LoVo (cell line): Measurements from ENCODE around the gene AXIN1.
A peak's percentile ranks its signal among the peaks of the same experiment; 100 is the strongest.
"Not testable (repeated sequence)": the region's sequence is repeated elsewhere in the genome, so short reads cannot be mapped to it uniquely, and the experiment has no call there.

Experiments
- DNase-seq: peaks from one replicate; pipeline ENCODE4 v3.0.0-alpha.2; 2016; ENCODE audit warnings: low spot score

Gene AXIN1

DNA sequence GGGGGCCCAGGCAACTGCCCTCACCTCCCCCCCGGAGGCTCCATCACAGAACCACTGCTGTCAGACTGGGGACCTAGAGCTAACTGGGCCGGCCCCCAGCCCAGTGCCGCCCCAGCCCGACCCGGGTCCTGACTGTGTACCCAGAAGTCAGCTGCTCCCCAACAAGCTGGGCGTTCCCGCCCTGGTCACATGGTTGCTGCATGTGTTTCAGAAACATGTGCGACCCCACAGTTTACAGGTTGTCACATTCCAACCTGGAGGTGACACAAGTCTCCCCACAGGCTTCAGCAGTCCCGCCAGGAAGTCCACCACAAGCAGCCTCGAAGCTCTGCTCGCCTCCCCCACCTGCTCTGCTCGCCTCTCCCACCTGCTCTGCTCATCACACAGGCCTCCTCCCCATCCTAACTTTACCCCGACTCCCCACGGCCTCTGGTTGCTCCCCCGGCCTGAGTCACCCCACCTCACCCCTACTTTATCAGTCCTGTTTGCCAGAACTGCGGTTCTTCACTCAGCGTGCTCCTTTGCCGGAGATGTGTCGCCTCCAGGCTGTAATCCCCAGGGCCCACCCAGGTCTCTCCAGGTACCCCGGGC, 16.8 kb upstream of the AXIN1 start:
- no peak for DNase-seq

GRCh38 chr16:368388-369158, 16.1 kb upstream of the AXIN1 start:
- DNase-seq, result no peak

DNA sequence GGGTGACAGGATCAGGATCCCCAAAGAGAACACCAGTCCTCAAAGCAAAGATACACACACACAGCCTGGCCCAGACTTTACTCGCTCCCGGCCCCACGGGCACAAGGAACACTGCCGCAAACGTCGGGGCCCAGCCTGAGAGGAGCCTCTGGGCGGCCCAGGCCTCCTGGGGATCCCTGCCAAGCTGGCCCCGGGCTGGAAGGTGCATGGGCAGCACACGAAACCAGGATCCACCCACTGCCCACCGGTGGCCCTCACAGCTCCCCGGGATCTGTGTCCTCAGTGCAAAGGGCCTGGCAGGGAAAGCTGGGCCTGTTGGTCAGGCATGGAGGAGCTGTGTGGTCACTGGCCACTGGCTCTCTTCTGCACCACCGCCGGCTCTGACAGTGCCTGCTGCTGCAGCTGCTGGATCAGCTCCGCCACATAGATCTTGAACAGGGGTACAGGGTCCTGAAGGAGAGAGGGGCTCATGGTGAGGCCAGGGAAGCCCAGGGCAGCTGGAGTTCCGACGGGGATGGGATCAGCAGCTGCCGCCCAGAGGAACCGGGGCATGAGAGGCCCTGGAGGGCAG, 14.9 kb upstream of the AXIN1 start:
- DNase-seq, result no peak

GRCh38 chr16:366476-366875, 14.0 kb upstream of the AXIN1 start:
- no peak for DNase-seq

DNA sequence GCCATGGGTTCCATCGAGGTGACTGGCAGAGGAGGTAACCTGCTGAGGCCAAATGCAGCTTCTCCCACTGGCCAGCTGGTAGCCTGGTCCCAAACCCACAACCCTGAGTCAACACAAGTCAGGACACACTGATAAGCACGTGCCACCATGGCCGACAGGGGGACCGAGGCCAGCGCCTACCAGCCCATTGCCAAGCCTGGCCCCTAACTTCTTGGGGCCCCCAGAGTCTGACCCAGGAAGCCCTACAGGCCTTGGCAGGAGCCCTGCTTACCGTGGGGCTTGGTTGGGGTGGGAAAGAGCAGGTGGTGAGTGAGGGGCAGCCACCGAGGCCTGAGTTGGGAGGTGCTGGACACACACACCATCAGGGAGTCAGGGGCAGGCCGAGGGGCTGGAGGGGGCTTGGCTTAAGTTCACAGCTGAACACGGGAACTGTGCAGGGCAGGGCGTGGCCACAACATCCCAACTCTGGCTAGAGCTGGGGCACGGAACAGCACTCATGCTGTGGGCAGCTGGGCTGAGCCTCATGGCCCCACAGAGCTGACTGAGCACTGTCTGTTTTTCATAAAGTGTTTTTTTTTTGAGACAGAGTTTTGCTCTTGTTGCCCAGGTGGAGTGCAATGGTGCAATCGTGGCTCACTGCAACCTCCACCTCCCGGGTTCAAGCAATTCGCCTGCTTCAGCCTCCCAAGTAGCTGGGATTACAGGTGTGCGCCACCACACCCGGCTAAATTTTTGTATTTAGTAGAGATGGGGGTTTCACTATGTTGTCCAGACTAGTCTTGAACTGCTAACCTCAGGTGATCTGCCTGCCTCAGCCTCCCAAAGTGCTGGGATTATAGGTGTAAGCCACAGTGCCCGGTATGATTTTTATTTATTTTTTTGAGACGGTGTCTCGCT, 12.3 kb upstream of the AXIN1 start:
- no peak for DNase-seq

DNA sequence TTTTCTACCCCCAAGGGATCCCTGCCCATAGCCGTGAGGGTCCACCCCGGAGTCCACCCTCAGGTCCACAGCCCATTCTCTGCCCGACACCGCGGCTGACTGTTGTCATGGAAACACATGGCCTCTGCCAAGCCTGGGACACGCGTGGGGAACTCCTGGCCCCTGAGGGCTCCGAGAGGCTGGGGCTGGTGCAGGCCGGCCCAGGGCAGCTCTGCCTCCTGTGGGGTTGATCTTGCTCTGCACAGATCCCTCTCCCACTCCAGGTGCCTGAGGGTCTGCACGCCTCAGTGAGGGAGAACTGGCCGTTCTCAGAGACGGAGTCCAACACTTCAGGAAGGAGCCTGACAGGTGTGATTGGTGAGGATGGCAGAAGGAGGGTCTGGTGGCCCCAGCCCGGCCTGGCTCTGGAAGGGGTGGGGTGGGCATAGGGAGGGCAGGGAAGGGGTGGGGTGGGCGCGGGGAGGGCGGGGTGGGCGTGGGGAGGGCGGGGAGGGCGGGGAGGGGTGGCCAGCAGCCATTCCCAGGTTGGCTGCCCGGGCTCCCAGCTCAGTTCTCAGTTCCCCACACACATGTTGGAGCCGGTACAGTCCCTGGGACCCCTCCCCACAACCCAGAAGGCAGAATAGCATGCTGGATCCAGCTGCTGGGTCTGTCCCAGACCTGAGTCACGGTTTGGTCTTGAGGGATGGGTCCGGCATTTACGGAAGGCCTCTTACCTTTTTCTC, 11.4 kb upstream of the AXIN1 start:
- DNase-seq, result no peak

- DNase-seq, result no peak
Observed at GRCh38 chr16:363110-363765, 10.7 kb upstream of the AXIN1 start.

DNA sequence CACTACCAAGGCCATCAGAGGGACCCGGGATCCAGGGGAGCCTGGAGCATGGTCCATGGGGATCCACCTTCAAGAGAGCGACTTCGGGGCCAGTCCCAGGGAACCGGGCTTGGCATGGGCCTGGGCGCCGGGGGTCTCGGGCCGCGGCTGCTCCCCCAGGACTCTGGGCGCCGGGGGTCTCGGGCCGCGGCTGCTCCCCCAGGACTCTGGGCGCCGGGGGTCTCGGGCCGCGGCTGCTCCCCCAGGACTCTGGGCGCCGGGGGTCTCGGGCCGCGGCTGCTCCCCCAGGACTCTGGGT, 10.1 kb upstream of the AXIN1 start:
- not testable (repeated sequence) for DNase-seq

GRCh38 chr16:361872-362701, 9.6 kb upstream of the AXIN1 start:
- DNase-seq, result peak; percentile 84

GRCh38 chr16:361341-361871, 8.9 kb upstream of the AXIN1 start:
- no peak for DNase-seq

GRCh38 chr16:360698-361336, 8.3 kb upstream of the AXIN1 start:
- DNase-seq, result no peak

GRCh38 chr16:359871-360697, 7.6 kb upstream of the AXIN1 start:
- no peak for DNase-seq

GRCh38 chr16:359067-359763, 6.7 kb upstream of the AXIN1 start:
- no peak for DNase-seq

DNA sequence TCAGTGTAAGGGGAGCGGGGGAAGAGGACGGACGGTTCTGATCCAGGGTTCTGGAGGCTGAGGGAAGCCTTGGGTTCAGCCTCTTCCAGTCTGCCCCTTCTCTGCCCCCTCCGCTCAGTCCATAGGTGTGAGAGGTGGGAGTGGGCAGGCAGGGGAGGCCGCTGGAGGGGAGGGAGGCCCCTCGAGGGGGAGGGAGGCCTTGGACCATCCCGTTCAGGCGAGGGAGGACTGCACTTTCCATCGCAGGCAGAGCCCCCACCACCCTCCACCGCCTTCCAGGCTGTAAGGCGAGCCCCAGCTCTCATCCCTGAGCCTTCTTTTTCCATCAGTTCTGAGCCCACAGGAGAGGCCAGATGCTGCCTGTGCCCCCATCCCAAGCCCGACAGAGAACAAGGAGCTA, 4.2 kb upstream of the AXIN1 start:
- no peak for DNase-seq

GRCh38 chr16:354971-355461, 2.5 kb upstream of the AXIN1 start:
- DNase-seq, result no peak

- no peak for DNase-seq
Observed at GRCh38 chr16:354291-354881, 1.9 kb upstream of the AXIN1 start.

- no peak for DNase-seq
Observed at GRCh38 chr16:353404-354290, 1.1 kb upstream of the AXIN1 start.
